Kidney (tissue), 14 donors: Measurements from ENCODE around the gene TMEM132A. TPM values are rescaled to one million over a fixed set of nuclear protein-coding genes. Genes with fewer than 3 reads are reported as not detected.

Source experiments
- DNase-seq, 5 donors: peaks; one replicate each; pipeline ENCODE4 v3.0.0-alpha.2; 2013 to 2020
- FAIRE-seq: peaks from 2 replicates; lab custom pipeline; 2012; peaks lifted over from hg19 to GRCh38; lab: Jason Lieb, UNC
- H3K27ac ChIP-seq, 2 donors: one replicate each; pipeline ENCODE4 v1.7.0; 2013; ENCODE audit warnings: low read depth in 2 of 2, low read length in 2 of 2, inconsistent platforms in 1 of 2
- H3K27me3 ChIP-seq: one replicate; pipeline ENCODE4 v1.7.1; 2013; ENCODE audit warnings: low read length, inconsistent platforms; ENCODE audit not compliant: control insufficient read depth, insufficient read depth
- H3K36me3 ChIP-seq, 3 donors: one replicate each; pipeline versions ENCODE4 v1.7.0 to v1.7.1; 2013; ENCODE audit warnings: low read length in 3 of 3, control low read depth in 1 of 3, inconsistent platforms in 1 of 3; ENCODE audit not compliant: insufficient read depth in 3 of 3, control insufficient read depth in 2 of 3
- H3K4me1 ChIP-seq, 3 donors: one replicate each; pipeline versions ENCODE4 v1.7.0 to v1.7.1; 2013; ENCODE audit warnings: low read length in 3 of 3, inconsistent platforms in 1 of 3, low read depth in 1 of 3; ENCODE audit not compliant: control insufficient read depth in 2 of 3, insufficient read depth in 2 of 3
- H3K4me3 ChIP-seq, 3 donors: one replicate each; pipeline versions ENCODE4 v1.7.0 to v1.8.1; 2013; ENCODE audit warnings: low read length in 3 of 3, control low read depth in 1 of 3, inconsistent platforms in 1 of 3
- H3K9ac ChIP-seq, 3 donors: one replicate each; pipeline versions ENCODE4 v1.7.0 to v1.7.1; 2013; ENCODE audit warnings: low read length in 3 of 3, control low read depth in 1 of 3, inconsistent platforms in 1 of 3
- H3K9me3 ChIP-seq, 3 donors: one replicate each; pipeline versions ENCODE4 v1.7.0 to v1.7.1; 2013; ENCODE audit warnings: low read length in 3 of 3, control low read depth in 1 of 3, inconsistent platforms in 1 of 3; ENCODE audit not compliant: control insufficient read depth in 2 of 3, insufficient read depth in 1 of 3
- intact Hi-C: fragments of 100-400 bp; cut with DNase I; formaldehyde crosslinking; loops from one replicate; pipeline ENCODE4 v1.11.1; 2022
- polyA plus RNA-seq: library from polyadenylated mRNA; stranded (reverse); fragments of 350-450 nt; fragmentation: Illumina TruSeq; extraction: RNeasy Lipid Tissue Mini Kit (QIAGEN cat#74804); gene quantifications from one replicate; pipeline ENCODE4 v1.2.3, GENCODE V29; 2014; ENCODE audit warnings: low read depth, low replicate concordance; ENCODE audit not compliant: insufficient read depth
- total RNA-seq: library from RNA; stranded (reverse); fragmentation: NEBNext Ultra II Directional; extraction: Animal tissue kit (Norgen Biotek cat#: 25700); gene quantifications from one replicate; pipeline ENCODE4 v1.2.1, GENCODE V29; 2021
- TF ChIP-seq, protein P1 (sequence below): IDR thresholded peaks from 3 replicates; pipeline ENCODE4 v1.5.1; 2012; ENCODE audit warnings: mild to moderate bottlenecking, moderate library complexity, borderline replicate concordance; ENCODE audit not compliant: insufficient read depth; ENCODE audit errors: extremely low read depth
- donor health status: control.
- donor health status: control.
- donor health status: control.
- donor health status: control.
- donor health status: control.
- donor health status: DM: yes; HTN: yes; CAD: no.
- donor health status: Normal renal cell carcinoma (clear cell type).

TMEM132A gene
- total and polyA plus RNA-seq, 2 donors from 2014 or later = 17.2 to 19.1 TPM

- H3K27me3 ChIP-seq = no peaks in the 10 kb centered on the region
- H3K27ac ChIP-seq = no peak overlapping the region
- intact Hi-C loops = no loop called here
- no peaks in the 10 kb centered on the region for H3K9me3 ChIP-seq
- peaks cover 0 to 15% (median 9%) of the 10 kb centered on the region in 3 donors for H3K36me3 ChIP-seq
- no peak overlapping the region for H3K9ac ChIP-seq
- DNase-seq (peak in 1 of 5 donors; percentile 19), FAIRE-seq (no peak)
- TF ChIP-seq, protein P1, sequence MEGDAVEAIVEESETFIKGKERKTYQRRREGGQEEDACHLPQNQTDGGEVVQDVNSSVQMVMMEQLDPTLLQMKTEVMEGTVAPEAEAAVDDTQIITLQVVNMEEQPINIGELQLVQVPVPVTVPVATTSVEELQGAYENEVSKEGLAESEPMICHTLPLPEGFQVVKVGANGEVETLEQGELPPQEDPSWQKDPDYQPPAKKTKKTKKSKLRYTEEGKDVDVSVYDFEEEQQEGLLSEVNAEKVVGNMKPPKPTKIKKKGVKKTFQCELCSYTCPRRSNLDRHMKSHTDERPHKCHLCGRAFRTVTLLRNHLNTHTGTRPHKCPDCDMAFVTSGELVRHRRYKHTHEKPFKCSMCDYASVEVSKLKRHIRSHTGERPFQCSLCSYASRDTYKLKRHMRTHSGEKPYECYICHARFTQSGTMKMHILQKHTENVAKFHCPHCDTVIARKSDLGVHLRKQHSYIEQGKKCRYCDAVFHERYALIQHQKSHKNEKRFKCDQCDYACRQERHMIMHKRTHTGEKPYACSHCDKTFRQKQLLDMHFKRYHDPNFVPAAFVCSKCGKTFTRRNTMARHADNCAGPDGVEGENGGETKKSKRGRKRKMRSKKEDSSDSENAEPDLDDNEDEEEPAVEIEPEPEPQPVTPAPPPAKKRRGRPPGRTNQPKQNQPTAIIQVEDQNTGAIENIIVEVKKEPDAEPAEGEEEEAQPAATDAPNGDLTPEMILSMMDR = no peak
- H3K4me3 ChIP-seq = no peak overlapping the region
- no peaks in the 10 kb centered on the region for H3K4me1 ChIP-seq
Observed at GRCh38 chr11:60889869-60890311, 34.4 kb upstream of the TMEM132A start.

- Histone ChIP-seq H3K4me1 (no peaks in the 10 kb centered on the region), H3K4me3 (no peak overlapping the region), H3K9ac (no peak overlapping the region), H3K27me3 (no peaks in the 10 kb centered on the region), H3K9me3 (no peaks in the 10 kb centered on the region), H3K36me3 (peaks cover 3 to 19% (median 12%) of the 10 kb centered on the region in 3 donors), H3K27ac (no peak overlapping the region)
- TF ChIP-seq, protein P1 = no peak
- FAIRE-seq (no peak), DNase-seq (peak in 1 of 5 donors; percentile 30)
- intact Hi-C loops = no loop called here
Observed at GRCh38 chr11:60890696-60891095, 33.6 kb upstream of the TMEM132A start.

- TF ChIP-seq, protein P1 = no peak
- Histone ChIP-seq H3K27me3 (no peaks in the 10 kb centered on the region), H3K27ac (no peak overlapping the region), H3K4me3 (no peak overlapping the region), H3K4me1 (no peaks in the 10 kb centered on the region), H3K9ac (no peak overlapping the region), H3K36me3 (peaks cover 3 to 19% (median 17%) of the 10 kb centered on the region in 3 donors), H3K9me3 (no peaks in the 10 kb centered on the region)
- intact Hi-C loops = no loop called here
- DNase-seq (peak in 1 of 5 donors; percentile 37), FAIRE-seq (no peak)
Observed at GRCh38 chr11:60891103-60891741, 33.0 kb upstream of the TMEM132A start.
